ENCODE results near the gene SSTR4. TPM values are rescaled to one million over a fixed set of nuclear protein-coding genes. Genes with fewer than 3 reads are reported as not detected.

The SSTR4 gene
- total RNA-seq, 1 experiment from 2014 or later = not detected

DNA sequence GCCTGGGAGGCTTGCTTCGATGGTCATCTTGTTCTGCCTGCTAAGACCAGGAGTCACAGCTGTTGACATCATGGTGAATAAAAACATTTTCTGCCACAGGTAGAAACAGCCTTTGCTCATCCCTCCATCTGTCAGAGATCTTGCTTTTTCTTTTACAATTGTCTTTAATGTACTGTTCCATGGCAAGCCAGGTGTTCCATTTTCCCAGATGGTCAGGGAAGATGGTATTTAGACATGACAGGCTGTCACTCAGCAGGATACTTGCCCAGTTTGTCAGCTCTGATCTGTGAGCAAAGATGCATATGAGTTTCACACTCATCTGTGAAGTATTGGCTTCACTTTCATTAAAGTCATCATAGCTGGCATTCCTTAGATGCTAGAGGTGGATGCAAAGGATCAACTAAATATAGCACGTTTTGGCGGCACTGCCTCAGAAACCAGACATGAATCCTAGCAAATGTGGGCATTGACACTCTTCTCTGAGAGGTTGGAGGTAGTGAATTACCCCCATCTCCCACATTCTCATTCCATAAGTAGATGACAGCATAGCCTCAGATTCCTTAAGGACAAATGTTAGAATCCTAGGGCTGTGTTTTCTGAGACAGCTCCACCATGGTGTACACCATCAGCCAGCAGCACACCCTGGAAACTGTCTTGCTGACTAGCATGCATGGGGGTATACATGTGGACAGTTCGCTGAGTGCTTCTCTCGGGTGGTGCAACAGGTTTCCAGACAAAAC lies 4.2 kb downstream of the SSTR4 start:
- intact Hi-C loops (cut with micrococcal nuclease; ENCODE audit: unreplicated experiment) (no loop called here), in situ Hi-C loops (cut with HindIII; ENCODE audit: low pct_unique_long_range_greater_than_20kb, low sequenced_read_pairs) (no loop called here)
- CTCF ChIA-PET = no interaction called here
- peaks cover 26% of the 10 kb centered on the region for H3K27me3 ChIP-seq (ENCODE audit: control insufficient read depth, insufficient read depth, low read length)
- H3K4me3 ChIP-seq (ENCODE audit: low read depth in 2 of 2, low read length in 2 of 2) = no peak overlapping the region
- H3K9me3 ChIP-seq (ENCODE audit: control insufficient read depth, insufficient read depth, low read depth, low read length) = no peaks in the 10 kb centered on the region
- ATAC-seq (no peak), DNase-seq (ENCODE audit: low read depth, low spot score) (no peak)
- H3K27ac ChIP-seq (ENCODE audit: low read length) = no peak overlapping the region
- no peaks in the 10 kb centered on the region for H3K36me3 ChIP-seq (ENCODE audit: control insufficient read depth, insufficient read depth, low read length)
- H3K4me1 ChIP-seq (ENCODE audit: control insufficient read depth, insufficient read depth, low read length) = no peaks in the 10 kb centered on the region
- POLR2A ChIA-PET = no interaction called here
- no TSS peak for BruUV-seq (replicated peaks)
- TF ChIP-seq, protein P1, sequence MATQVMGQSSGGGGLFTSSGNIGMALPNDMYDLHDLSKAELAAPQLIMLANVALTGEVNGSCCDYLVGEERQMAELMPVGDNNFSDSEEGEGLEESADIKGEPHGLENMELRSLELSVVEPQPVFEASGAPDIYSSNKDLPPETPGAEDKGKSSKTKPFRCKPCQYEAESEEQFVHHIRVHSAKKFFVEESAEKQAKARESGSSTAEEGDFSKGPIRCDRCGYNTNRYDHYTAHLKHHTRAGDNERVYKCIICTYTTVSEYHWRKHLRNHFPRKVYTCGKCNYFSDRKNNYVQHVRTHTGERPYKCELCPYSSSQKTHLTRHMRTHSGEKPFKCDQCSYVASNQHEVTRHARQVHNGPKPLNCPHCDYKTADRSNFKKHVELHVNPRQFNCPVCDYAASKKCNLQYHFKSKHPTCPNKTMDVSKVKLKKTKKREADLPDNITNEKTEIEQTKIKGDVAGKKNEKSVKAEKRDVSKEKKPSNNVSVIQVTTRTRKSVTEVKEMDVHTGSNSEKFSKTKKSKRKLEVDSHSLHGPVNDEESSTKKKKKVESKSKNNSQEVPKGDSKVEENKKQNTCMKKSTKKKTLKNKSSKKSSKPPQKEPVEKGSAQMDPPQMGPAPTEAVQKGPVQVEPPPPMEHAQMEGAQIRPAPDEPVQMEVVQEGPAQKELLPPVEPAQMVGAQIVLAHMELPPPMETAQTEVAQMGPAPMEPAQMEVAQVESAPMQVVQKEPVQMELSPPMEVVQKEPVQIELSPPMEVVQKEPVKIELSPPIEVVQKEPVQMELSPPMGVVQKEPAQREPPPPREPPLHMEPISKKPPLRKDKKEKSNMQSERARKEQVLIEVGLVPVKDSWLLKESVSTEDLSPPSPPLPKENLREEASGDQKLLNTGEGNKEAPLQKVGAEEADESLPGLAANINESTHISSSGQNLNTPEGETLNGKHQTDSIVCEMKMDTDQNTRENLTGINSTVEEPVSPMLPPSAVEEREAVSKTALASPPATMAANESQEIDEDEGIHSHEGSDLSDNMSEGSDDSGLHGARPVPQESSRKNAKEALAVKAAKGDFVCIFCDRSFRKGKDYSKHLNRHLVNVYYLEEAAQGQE (IDR thresholded peaks at IDR 0.05; ENCODE audit: insufficient read depth in 1 of 2, low read depth in 2 of 2, low read length in 1 of 2) = no peak
- TF ChIP-seq, protein P2, sequence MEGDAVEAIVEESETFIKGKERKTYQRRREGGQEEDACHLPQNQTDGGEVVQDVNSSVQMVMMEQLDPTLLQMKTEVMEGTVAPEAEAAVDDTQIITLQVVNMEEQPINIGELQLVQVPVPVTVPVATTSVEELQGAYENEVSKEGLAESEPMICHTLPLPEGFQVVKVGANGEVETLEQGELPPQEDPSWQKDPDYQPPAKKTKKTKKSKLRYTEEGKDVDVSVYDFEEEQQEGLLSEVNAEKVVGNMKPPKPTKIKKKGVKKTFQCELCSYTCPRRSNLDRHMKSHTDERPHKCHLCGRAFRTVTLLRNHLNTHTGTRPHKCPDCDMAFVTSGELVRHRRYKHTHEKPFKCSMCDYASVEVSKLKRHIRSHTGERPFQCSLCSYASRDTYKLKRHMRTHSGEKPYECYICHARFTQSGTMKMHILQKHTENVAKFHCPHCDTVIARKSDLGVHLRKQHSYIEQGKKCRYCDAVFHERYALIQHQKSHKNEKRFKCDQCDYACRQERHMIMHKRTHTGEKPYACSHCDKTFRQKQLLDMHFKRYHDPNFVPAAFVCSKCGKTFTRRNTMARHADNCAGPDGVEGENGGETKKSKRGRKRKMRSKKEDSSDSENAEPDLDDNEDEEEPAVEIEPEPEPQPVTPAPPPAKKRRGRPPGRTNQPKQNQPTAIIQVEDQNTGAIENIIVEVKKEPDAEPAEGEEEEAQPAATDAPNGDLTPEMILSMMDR (IDR thresholded peaks at IDR 0.05) = no peak
- TF ChIP-seq SIN3A (IDR thresholded peaks at IDR 0.05; ENCODE audit: borderline replicate concordance, insufficient read depth, low read depth, low read length) = no peak
- TF ChIP-seq TCF7L2 (IDR thresholded peaks at IDR 0.05; ENCODE audit: low read depth, low read length) = no peak
- TF ChIP-seq POLR2AphosphoS5 (IDR thresholded peaks at IDR 0.05; ENCODE audit: low read depth, low read length) = no peak

DNA sequence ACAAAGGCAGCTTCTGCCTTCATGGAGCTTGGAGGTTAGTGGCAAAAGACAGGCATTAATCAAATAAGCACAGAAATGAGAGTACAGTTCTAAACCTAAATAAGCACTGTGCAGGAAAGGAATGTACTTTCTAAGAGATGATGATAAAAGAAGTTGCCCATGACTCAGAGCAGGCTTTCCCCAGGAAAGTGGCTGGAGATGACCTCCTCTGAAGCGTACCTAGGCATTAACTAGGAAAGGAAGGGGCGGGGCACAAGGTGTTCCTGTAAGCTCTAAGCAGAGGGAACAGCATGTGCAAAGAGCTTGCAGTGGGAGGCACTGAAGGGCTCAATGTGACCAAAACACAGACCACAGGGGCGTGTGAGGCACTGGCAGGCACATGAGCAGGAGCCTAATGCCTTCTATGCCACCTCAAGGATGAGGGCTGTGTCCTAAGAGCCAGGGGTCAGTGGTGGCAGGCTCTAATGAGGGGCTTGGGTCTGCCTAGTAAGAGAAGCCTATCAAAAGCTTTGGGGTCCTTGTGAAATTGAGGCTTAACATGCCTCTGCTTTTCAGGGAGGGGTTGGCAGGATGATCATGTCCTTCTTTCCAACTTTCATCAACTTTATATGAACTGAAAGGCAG lies 4.9 kb downstream of the SSTR4 start:
- TF ChIP-seq, protein P1 (IDR thresholded peaks at IDR 0.05; ENCODE audit: insufficient read depth in 1 of 2, low read depth in 2 of 2, low read length in 1 of 2) = no peak
- TF ChIP-seq POLR2AphosphoS5 (IDR thresholded peaks at IDR 0.05; ENCODE audit: low read depth, low read length) (no peak), SIN3A (IDR thresholded peaks at IDR 0.05; ENCODE audit: borderline replicate concordance, insufficient read depth, low read depth, low read length) (no peak), TCF7L2 (IDR thresholded peaks at IDR 0.05; ENCODE audit: low read depth, low read length) (no peak)
- TF ChIP-seq, protein P2 (IDR thresholded peaks at IDR 0.05) = no peak
- no peaks in the 10 kb centered on the region for H3K9me3 ChIP-seq (ENCODE audit: control insufficient read depth, insufficient read depth, low read depth, low read length)
- in situ Hi-C loops (cut with HindIII; ENCODE audit: low pct_unique_long_range_greater_than_20kb, low sequenced_read_pairs) (no loop called here), intact Hi-C loops (cut with micrococcal nuclease; ENCODE audit: unreplicated experiment) (no loop called here)
- H3K4me1 ChIP-seq (ENCODE audit: control insufficient read depth, insufficient read depth, low read length) = no peaks in the 10 kb centered on the region
- ATAC-seq = no peak
- ChIA-PET POLR2A (no interaction called here), CTCF (no interaction called here)
- H3K27me3 ChIP-seq (ENCODE audit: control insufficient read depth, insufficient read depth, low read length) = peaks cover 30% of the 10 kb centered on the region
- no peak overlapping the region for H3K27ac ChIP-seq (ENCODE audit: low read length)
- no peak overlapping the region for H3K4me3 ChIP-seq (ENCODE audit: low read depth in 2 of 2, low read length in 2 of 2)
- BruUV-seq (replicated peaks) = no TSS peak
- DNase-seq (ENCODE audit: low read depth, low spot score) = no peak
- H3K36me3 ChIP-seq (ENCODE audit: control insufficient read depth, insufficient read depth, low read length) = no peaks in the 10 kb centered on the region

All from Panc1 (cell line).